Activated naive CD8-positive, alpha-beta T cell treated with anti-CD3 and anti-CD28 coated beads for 36 hours (primary cell): ENCODE results near the gene SPAG16. TPM values are rescaled to one million over a fixed set of nuclear protein-coding genes. Genes with fewer than 3 reads are reported as not detected.
A peak's percentile ranks its signal among the peaks of the same experiment; 100 is the strongest.

Source experiments
- DNase-seq: peaks from one replicate; pipeline ENCODE4 v3.0.0; 2021
- H3K27ac Mint-ChIP-seq: one replicate; pipeline ENCODE4 v1.8.0; 2022; ENCODE audit warnings: mild to moderate bottlenecking, moderate library complexity, mixed read lengths
- H3K27me3 Mint-ChIP-seq: one replicate; pipeline ENCODE4 v1.8.0; 2022; ENCODE audit warnings: mild to moderate bottlenecking, mixed read lengths
- H3K36me3 Mint-ChIP-seq: one replicate; pipeline ENCODE4 v1.8.0; 2021; ENCODE audit warnings: mild to moderate bottlenecking, mixed read lengths
- H3K4me1 Mint-ChIP-seq: one replicate; pipeline ENCODE4 v1.8.0; 2021; ENCODE audit warnings: mixed read lengths
- H3K4me3 Mint-ChIP-seq: one replicate; pipeline ENCODE4 v1.8.0; 2022; ENCODE audit warnings: mild to moderate bottlenecking, moderate library complexity, mixed read lengths
- H3K9me3 Mint-ChIP-seq: one replicate; pipeline ENCODE4 v1.8.0; 2022; ENCODE audit warnings: mixed read lengths
- total RNA-seq, 2 experiments: library from RNA; stranded (reverse); gene quantifications; one replicate each; pipeline ENCODE4 v1.2.3, GENCODE V29; 2021

SPAG16 gene
- total RNA-seq, 2 experiments from 2014 or later, result 9.9 to 11.6 TPM

DNA sequence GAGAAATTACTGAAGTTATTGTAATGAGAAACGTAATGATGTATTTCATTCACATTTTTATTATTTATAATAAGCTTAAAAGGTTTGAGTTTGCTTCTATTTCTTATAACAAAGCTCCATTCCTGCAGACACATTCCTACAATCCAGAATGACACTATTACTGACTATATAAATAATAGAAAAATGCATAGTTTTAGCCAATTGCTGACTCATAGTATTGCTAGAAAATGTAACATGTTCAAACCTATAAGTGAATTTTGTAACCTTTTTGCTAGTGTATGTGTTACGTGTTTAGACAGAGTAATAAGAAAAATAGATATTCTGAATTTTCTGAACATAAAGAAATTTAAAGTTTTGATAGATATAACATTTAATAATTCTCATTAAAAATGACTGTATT is 1117.3 kb downstream of the SPAG16 start:
- Mint-ChIP-seq H3K4me1 (no peaks in the 10 kb centered on the region), H3K4me3 (no peak overlapping the region), H3K27ac (no peak overlapping the region), H3K27me3 (no peaks in the 10 kb centered on the region), H3K9me3 (no peaks in the 10 kb centered on the region), H3K36me3 (no peaks in the 10 kb centered on the region)
- DNase-seq, result no peak

DNA sequence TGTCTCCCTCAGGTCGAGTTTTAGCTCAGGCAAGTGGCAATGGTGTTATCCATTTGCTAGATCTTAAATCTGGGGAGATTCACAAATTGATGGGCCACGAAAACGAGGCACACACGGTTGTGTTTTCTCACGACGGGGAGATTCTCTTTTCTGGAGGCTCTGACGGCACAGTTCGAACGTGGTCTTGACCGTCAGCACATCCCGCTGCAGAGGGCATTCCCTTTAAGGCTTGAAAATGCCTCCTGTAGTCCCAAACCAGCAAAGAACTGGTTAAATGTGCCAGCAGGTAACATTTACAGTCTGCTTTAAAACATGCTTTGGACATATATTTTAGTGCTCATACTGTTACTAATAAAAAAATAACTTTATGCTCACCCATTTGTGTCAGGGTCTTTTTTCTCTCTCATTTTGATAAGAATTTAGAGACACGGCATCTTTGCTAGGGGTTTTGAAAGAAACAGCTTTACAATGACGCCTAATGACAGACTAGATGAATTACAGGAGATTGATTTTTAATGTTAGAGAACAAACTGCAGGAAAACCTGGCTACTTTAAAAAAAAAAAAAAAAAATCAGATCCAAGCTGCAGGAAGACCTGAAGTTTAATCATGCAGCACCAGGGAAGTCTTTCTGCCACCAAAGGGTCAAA is 1126.0 kb downstream of the SPAG16 start:
- no peak for DNase-seq
- Mint-ChIP-seq H3K9me3 (peaks cover 6% of the 10 kb centered on the region), H3K27me3 (peaks cover 15% of the 10 kb centered on the region), H3K4me3 (no peak overlapping the region), H3K4me1 (no peaks in the 10 kb centered on the region), H3K36me3 (no peaks in the 10 kb centered on the region), H3K27ac (no peak overlapping the region)

GRCh38 chr2:214410918-214411554 is 1126.8 kb downstream of the SPAG16 start, which contains the start of gene VWC2L:
TSS of gene VWC2L (plus strand) at chr2:214411054. CDS start at chr2:214414194, 3,140 bp downstream.
- Mint-ChIP-seq H3K27me3 (peaks cover 15% of the 10 kb centered on the region), H3K36me3 (no peaks in the 10 kb centered on the region), H3K27ac (no peak within 1 kb of the TSS), H3K4me3 (no peak within 1 kb of the TSS), H3K4me1 (no peaks in the 10 kb centered on the region), H3K9me3 (peaks cover 6% of the 10 kb centered on the region)
- peak; percentile 11 for DNase-seq

- H3K27ac Mint-ChIP-seq, result no peak overlapping the region
- no peak for DNase-seq
- no peak overlapping the region for H3K4me3 Mint-ChIP-seq
- H3K36me3 Mint-ChIP-seq, result no peaks in the 10 kb centered on the region
- H3K4me1 Mint-ChIP-seq, result no peaks in the 10 kb centered on the region
- peaks cover 15% of the 10 kb centered on the region for H3K27me3 Mint-ChIP-seq
- H3K9me3 Mint-ChIP-seq, result peaks cover 6% of the 10 kb centered on the region
Measured at GRCh38 chr2:214412679-214413078, 1128.4 kb downstream of the SPAG16 start.

DNA sequence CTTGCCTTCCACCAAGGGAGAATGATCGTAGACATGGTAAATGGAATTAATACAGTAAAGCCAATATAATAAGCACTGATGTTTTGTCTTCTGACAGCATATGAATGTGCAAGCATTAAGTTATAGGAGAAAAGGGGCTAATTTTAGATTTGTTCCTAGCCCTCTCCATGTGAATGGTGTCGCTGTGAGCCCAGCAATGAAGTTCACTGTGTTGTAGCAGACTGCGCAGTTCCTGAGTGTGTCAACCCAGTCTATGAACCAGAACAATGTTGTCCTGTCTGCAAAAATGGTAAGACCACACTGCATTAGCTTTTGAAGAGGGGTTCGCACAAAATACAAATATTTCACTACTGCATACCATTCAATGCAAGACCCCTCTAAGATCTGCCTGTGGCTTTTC is 1152.2 kb downstream of the SPAG16 start:
- H3K9me3 Mint-ChIP-seq, result no peaks in the 10 kb centered on the region
- no peak for DNase-seq
- no peaks in the 10 kb centered on the region for H3K36me3 Mint-ChIP-seq
- H3K27ac Mint-ChIP-seq, result no peak overlapping the region
- no peak overlapping the region for H3K4me3 Mint-ChIP-seq
- H3K27me3 Mint-ChIP-seq, result no peaks in the 10 kb centered on the region
- H3K4me1 Mint-ChIP-seq, result no peaks in the 10 kb centered on the region

- Mint-ChIP-seq H3K9me3 (no peaks in the 10 kb centered on the region), H3K4me1 (no peaks in the 10 kb centered on the region), H3K4me3 (no peak overlapping the region), H3K27ac (no peak overlapping the region), H3K36me3 (no peaks in the 10 kb centered on the region), H3K27me3 (no peaks in the 10 kb centered on the region)
- DNase-seq, result no peak
Measured at GRCh38 chr2:214450118-214450894, 1166.0 kb downstream of the SPAG16 start.

GRCh38 chr2:214451516-214452275 is 1167.4 kb downstream of the SPAG16 start:
- Mint-ChIP-seq H3K27ac (no peak overlapping the region), H3K4me1 (no peaks in the 10 kb centered on the region), H3K36me3 (no peaks in the 10 kb centered on the region)

More at GRCh38 chr2:214451516-214452275, 1167.4 kb downstream of the SPAG16 start:
- no peaks in the 10 kb centered on the region for H3K9me3 Mint-ChIP-seq
- H3K27me3 Mint-ChIP-seq, result no peaks in the 10 kb centered on the region
- H3K4me3 Mint-ChIP-seq, result no peak overlapping the region
- no peak for DNase-seq

Other genes starting within 250 kb of the SPAG16 start
- gene IKZF2, start 132.9 kb upstream of the SPAG16 start, total RNA-seq, result 10 to 100 TPM; 12.9 to 13.0 TPM